GM21526 (cell line): ENCODE results near the gene PGF.

Source experiments
- ATAC-seq: cut with Tn5 transposase; IDR thresholded peaks from one replicate; pipeline ENCODE4 v1.9.1; 2021; ENCODE audit warnings: moderate library complexity; ENCODE audit not compliant: unreplicated experiment, low FRiP score

PGF gene

DNA sequence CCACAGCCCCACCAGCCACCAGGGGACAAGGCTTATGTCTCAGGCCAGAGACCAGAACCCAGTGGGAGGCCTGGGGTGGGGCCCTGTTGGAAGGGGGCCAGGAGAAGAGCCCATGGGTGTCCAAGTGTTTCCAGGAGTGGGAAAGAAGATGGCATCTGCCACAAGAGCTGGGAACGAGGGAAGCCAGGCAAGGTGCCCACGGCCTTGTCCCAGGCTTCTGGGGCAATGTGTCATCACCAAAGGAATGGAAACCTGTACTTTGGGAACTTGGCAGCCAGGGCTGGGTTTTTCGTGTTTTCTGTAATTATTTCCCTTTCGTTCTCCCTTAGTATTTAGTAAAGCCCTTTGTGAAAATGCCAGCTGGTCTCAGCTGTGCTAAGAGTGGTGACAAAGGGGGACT, 5.3 kb upstream of the PGF start:
- no peak for ATAC-seq

DNA sequence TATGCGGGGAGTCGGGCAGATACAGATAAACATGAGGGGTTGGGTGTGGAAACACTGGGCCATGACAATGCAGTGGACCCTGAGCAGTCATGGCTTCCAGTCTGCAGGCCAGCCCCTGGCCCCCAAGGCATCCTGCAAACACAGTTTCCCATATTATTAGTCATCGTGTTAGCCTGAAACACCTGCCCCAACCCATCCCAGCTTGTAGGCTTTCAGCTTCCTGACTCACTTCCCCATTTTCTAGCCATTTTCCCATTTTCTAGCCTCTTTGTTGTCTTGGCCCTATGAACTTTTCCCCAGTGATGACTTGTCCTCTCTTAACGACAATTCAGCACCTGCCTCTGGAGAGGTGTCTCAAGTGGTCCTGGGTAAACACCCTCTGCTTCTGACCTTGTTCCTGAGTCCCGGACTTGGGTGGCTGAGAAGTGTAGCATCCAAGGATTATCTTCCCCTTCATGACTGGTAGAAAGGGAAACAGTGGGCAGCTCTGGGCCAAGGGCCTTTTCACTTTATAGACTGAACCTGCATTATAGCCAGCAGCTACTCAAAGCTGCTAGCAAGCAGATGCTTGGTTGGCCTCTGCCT, 4.3 kb upstream of the PGF start:
- no peak for ATAC-seq

DNA sequence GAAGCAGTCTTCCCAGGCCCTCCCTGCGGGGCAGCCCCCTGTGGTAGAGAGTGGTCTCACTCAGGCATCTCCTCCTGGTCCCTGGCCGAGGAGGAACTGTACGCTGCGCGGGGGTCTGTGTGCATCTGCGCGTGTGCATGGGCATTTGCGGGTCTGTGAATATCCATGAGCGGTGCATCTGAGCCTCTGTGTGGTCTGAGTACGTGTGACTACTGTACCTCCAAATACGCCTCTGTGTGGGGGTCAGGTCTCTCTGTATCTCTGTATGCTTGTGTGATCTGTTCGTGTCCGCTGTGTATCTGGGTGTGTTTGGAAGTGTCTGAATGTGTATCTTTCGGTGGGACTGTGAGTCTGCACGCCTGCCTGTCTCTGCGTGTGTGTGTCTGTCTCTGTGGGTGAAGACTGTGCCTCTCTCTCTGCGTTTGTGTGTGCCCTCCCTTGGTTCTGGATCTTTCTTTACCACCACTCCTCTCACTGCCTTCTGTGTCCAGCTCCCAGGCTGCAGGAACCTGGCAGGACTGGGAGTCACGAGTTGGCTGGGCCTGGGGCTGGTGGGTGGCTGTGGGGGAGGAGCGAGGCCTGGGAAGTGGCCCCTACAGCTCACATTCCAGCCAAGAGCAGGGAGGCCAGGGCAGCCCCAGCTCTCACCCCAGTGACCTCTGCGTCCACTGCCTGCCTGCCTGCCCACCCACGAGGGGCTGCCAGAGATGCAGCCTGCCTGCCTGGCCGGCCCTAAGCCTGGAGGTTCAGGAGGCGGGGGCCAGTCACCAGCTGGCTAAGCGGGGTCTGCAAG, 1.1 kb upstream of the PGF start:
- ATAC-seq, result no peak

DNA sequence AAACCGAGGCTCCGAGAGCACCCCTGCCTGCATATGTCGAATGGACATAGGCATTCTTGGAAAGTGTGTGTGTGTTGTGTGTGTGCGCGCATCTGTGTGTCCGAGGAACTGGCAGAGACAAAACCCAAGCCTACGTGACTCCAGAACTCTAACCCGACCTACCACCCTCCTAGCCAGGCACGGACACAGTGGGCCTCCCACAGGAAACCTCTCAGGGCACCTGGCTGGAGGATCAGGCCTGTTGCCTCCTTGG, 556 bp upstream of the PGF start:
- no peak for ATAC-seq

DNA sequence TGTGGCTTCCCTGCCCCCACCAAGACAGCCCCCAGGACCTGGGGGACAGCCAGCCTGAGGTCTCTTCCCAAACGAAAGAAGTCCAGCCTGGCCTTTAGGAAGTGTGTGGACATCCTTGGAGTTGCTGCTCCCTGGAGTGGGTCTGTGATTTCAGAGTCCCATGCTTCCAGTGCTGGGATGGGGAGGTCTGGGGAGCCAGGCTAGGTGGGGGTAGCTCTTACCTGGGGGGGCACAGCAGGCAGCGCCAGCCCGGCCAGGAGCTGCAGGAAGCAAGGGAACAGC, 509 bp downstream of the PGF start:
- no peak for ATAC-seq

DNA sequence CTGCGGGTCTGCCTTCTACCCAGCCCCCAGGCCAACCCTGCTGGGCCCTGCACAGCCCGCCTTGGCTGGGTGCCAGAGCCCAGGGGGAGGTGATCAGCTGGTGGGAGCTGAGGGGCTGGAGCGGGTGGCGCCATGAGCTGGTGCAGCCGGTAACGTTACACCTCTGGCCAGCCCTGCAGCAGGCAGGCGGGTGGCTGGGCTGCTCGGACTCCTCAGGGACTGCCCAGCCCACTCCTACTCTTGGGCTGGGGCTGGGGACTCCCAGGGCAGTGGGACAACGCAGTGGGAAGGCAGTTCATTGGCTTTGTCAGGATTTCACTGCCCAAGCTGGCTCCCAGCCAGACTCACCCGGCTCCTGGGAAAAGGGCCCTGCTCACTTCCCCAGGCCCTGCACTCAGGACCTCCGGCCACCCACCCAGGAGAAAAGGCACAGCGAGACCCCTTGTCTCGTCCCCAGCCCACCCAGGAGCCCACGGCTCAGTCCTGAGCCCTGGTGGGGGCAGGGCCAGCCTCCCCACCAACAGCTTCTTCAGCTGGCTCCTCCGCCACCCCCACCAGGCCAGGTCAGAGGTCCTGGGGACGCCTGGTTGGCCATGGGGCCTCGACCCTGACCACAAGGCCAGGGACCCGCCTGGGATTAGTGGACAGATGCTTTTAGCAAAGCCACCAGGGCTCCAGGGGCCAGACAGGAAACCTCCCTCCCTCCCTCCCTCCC, 1.0 kb downstream of the PGF start:
- ATAC-seq, result no peak

DNA sequence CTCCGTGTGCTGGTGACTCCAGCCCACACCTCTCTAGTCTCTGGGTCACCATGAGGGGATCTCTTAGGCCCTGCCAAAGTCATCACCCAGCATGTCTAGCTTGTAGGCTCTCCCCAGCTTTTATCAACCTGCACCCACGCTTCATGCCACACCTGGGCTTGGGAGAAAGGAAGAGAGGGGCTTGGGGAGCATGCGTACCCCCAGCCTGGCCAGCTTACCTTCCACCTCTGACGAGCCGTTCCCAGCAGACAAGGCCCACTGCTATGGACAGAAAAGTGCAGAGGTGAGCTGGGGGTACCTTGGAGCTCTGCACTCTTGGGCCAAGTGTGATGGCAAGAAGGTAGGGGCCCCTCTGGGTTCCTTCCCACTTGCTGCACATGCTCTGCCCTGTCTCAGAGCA, 1.7 kb downstream of the PGF start:
- no peak for ATAC-seq

DNA sequence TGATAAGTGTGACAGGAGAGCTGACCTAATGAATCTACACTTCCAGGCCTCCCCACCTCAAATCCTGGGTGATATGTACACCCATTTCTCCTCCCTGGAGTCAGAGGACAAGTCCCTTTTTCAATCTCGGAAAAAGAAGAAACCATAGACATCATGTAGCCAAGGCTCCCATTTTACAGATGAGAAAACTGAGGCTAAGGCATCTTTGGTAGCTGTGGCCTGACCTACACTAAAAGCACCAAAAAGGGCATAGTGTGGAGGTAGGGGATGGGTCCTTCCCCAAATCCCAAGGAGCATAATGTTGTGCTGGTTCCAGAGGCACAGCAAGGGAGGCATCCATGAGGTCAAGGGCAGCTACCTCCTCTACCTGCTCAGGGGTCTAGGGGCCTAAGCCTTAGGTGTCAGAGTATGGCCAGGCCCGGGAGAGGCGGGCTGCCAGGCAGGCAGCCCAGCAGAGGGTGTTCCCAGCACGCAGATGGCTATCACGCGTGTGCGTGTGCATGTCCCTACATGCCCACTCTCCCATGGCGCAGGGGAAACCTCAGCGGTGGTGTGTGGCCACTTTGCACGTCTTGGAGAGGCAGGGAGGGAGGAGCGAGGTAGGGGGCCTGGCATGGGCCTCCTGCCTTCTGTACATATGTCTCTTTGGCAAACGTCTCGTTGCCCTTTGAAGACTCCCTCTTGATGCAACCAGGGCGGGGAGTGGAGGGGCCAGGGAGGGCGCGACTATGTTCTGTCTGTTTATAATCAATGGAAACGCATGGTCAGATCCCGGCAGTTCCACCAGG, 2.5 kb downstream of the PGF start:
- ATAC-seq, result no peak

DNA sequence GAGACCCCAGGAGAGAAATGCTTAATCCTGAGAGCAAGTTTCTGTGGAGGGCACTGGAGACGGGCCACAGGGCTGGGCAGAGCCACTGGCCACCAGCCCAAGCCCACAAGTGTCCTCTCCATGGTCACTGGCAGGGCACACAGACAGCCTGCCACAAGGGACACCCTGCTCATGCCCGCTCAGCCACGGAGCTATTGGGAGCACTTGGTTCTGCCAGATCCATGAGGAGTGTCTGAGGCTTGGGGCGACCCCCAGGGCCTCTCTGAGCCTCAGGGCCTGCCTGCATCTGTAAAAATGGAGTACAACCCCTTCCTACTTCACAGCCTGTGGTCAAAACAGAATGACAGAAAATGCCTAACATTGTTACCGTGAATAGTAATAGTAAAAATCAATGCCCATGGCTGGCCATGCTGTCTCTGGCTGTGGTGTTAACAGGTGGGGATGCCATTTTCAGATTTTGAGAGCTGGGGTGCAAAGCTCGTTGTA, 3.2 kb downstream of the PGF start:
- no peak for ATAC-seq

DNA sequence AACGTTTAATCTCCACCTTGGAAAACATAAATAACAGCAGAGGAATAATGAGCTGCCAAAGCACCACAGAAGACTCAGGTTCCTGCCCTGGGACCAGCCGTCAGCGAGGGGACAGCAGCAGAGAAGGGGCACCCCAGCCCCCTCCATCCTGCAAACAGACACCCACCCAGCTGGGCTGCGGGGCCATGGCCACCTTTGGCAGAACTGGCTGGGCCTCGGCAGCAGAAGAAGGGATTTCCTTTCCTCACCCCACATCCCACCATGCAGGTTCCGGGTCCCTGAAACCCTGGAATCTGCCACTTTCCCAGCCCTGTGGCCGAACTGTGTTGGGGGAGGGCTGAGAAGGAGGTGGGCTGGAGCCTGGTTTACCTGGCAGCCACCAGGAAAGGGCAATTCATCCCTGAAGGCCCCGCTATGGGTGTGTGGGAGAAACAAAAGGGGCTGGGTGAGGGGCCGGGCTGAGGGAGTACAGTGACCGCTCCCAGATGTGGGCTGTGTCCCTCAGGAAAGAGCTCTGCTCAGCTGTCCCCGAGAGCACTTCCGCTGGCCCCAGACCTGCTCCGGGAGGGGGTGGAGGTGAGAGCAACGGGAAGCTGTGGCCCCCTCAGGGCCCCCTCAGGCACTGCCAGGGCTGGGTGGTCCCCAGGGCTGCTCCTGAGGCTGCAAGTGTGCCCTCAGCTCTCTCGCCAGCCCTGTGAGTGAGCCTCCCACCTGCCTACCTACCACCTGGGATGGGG, 3.8 kb downstream of the PGF start:
- no peak for ATAC-seq

DNA sequence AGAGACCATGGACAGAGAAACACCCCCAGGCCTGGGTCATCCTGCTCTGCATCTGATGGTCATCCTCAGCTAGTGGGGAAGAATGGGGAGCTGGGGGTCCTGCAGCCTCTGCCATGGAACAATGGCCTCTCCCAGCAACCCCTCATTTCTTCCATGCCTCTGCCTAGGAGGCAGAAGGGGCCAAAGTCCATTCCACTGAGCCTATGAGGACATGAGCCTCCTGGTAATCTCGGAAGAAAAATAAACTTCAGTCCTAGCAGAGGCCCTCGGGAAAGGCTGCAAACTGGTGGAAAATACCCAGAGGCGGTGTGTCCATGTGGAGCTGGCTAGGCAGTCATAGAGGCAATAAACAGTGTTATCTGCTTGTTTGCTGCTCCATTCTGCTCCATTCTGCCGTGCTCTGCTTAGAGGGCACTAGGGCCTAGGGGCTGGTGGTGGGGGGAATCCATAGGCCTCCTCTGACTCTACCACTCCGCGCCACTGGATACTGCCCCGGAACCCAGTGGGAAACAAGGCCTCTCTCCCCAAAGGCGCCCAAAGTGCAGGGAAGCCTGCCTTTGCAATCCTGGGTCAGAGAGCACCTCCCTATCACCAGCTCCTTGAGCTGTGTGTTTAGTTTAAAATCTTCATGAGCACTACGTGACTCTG, 4.5 kb downstream of the PGF start:
- no peak for ATAC-seq

DNA sequence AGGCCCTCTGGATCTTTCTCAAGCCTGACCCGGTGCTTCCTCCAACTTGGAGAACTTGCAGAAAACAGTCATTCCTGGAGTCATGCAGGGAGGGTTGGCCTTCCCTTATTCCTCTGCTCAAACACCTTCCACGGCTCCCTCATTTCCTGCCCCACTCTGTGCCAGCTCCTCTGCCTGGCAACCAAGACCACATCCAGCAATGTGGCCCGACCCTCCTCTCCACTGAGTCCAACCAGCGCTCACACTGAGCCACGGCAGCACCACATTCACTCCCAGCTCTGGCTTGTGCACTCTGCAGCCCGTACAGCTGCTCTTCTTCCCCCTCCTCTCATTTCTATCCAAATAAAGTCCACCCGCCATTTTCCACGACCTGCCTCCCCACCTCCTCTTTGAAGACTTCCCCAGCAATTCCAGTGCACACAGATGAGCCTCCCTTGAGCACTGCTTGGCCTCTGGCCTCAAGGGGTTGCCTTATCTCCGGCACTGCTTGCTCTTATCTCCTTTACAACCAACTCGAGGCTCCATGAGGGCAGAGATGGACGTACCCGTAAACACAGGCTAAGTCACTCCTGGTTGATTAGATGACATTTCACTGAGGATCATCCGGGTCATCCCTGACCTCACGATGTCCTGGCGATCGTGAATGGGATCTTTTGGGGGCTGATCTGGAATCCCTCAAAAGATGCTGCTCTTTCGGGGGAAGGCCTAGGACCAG, 5.4 kb downstream of the PGF start:
- ATAC-seq, result no peak

DNA sequence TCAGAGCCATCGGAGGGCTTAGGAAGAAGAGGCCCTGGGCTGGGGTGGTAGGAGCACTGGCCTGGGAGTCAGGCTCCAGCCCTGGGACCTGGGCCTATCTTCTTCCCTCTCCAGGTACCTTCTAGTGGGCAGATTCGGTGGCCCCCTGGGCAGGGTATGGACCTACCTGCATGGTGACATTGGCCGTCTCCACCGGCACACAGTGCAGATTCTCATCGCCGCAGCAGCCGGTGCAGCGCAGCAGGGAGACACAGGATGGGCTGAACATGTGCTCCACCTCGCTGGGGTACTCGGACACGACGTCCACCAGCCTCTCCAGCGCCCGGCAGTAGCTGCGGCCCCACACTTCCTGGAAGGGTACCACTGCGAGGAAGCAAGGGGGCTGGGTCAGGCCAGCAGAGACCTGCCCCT, 6.2 kb downstream of the PGF start:
- no peak for ATAC-seq

DNA sequence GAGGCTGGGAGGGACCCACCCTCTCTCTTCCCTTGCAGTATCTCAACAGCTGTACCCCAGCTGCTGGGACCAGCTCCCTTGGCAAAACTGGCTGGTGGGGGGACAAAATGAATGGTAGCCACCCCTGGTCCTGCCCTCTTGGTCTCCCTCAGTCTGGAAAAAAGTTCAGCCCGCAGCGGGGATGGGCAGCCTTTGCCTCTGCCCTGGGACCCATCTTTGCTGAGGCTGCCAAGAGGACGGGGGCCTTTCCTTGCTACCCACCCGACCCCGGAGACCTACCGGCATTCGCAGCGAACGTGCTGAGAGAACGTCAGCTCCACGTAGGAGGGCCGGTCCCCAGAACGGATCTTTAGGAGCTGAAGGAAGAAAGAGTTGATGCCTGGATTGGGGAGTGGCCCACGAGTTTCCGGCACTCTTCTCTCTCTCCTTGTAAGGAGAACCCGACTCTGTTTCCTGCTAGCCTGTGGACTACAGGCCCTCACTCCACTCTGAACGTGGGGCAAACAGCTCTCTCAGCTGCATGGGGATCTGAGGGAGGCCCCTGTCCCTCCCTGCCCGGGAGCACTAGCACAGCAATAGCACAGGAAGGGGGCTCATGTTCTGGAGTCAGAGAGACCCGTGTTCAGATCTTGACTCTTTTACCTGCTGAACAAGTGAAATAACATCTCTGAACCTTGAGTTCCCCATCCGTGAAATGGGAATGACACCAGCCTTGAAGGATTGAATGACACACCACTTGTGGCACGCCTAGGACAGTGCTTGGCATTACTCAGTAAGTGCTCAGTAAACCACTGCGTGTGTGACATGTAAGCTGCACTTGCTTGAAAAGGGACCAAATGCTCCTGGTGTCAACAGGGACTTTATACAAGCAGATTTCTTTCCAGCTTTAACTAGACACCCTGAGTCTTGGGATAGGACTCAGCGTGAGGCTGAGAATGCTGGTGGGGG, 6.9 kb downstream of the PGF start:
- no peak for ATAC-seq

DNA sequence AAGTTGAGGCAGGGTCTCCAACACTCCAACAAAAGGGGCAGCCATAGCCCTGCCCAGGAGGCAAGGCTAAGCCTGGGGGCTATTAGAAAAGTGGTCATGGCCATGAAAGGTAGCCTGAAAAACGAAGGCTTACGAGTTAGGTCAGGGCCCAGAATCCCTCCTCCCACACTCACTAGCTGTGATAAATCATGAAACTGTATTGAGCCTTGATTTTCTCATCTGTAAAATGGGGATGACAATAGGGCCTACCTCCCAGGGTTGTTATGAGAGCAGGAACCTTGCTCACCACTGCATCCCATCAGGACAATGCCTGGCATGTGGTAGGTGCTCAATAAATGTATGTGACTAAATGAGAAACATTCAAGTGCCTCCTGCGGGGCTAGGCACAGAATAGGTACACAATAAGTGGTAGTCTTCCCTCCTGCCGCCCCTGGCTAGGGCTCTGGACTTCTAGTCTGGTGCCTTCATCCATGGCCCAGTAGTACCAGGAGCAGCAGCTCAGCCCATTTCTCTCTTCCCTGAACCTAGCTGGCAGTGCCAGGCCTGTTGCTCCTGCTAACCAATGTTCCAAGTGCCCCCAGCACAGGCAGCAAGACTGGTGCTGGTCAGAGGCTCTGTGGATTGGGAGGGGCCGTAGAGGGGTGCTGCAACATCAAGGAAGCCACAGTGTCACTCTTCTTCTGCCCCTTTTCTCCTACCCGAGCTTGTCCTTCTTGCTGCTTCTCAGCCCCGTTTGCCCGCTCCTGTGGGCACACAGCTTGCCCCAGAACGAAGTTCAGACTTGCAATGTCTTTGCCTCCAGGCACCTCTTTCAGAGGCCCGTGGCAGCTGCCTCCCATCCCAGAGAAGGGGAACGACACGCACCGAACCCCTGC, 7.8 kb downstream of the PGF start:
- ATAC-seq, result no peak

DNA sequence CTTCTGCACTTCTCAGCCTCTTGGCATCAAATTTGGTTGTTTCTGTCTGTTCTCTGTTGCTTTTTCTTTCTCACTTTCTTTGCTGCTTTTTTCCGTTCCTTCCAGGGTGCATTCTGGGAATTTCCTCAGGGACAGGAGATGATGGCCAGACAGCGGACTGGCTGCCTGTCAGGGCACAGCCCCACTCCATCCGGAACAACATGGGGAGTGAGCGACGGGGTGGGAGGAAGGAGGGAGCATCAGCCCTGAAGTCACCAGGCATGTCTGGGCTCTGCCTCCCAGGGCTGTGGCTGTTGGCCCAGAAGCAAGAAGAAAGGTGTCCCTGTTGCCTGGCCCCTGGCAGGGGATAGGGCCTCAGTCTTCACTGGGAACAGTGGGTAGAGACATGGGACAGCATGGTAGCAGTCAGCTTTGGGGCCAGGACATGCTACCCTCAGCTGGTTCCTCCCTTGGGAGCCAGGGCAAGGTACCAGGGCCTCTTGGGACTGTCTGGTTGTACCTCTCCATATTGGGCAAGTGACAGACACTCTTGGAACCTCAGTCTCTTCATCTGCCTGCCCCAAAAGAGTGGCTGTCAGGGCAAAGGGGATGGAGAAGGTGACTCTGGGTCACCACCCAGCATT, 8.6 kb downstream of the PGF start:
- no peak for ATAC-seq
